Neural cell (in vitro differentiated cells): ENCODE measurements around the gene PRKAG2. TPM values are rescaled to one million over a fixed set of nuclear protein-coding genes. Genes with fewer than 3 reads are reported as not detected.

ENCODE experiments used
- H2AFZ ChIP-seq: fragments of 200-600, 300-800 bp; sonication (generic), shearing (Covaris generic); 2 replicates; pipeline ENCODE4 v1.6.0; 2014; ENCODE audit warnings: low read depth, mild to moderate bottlenecking, antibody characterized with exemption, low read length, moderate library complexity
- H3F3A ChIP-seq: fragments of 200-600 bp; shearing (Covaris generic); 2 replicates; pipeline ENCODE4 v1.6.1; 2016; ENCODE audit warnings: mild to moderate bottlenecking, moderate library complexity, mixed read lengths, antibody characterized with exemption, low read length; ENCODE audit not compliant: insufficient read depth, poor library complexity, severe bottlenecking
- H3K27ac ChIP-seq: fragments of 200-600, 300-800 bp; sonication (generic), shearing (Covaris generic); 2 replicates; pipeline ENCODE4 v1.5.1; 2014; ENCODE audit warnings: mild to moderate bottlenecking, low read length, moderate library complexity
- H3K27me3 ChIP-seq: fragments of 300-800, 200-600 bp; sonication (generic), shearing (Covaris generic); 2 replicates; pipeline ENCODE4 v1.6.0; 2014; ENCODE audit warnings: mild to moderate bottlenecking, low read depth, low read length, moderate library complexity; ENCODE audit not compliant: insufficient read depth
- H3K36me3 ChIP-seq: fragments of 300-800, 200-600 bp; sonication (generic), shearing (Covaris generic); 2 replicates; pipeline ENCODE4 v1.5.1; 2014; ENCODE audit warnings: mild to moderate bottlenecking, antibody characterized with exemption, low read length, moderate library complexity; ENCODE audit not compliant: insufficient read depth
- H3K4me2 ChIP-seq: fragments of 300-800, 200-600 bp; sonication (generic), shearing (Covaris generic); 2 replicates; pipeline ENCODE4 v1.6.0; 2014; ENCODE audit warnings: mild to moderate bottlenecking, low read length
- H3K4me3 ChIP-seq: fragments of 300-800, 200-600 bp; sonication (generic), shearing (Covaris generic); 2 replicates; pipeline ENCODE4 v1.5.1; 2014; ENCODE audit warnings: mild to moderate bottlenecking, low read length, moderate library complexity
- H3K79me2 ChIP-seq: fragments of 200-600 bp; shearing (Covaris generic); replicated peaks from 2 replicates; pipeline ENCODE4 v1.6.0; 2014; ENCODE audit warnings: mild to moderate bottlenecking, low read length, moderate library complexity; ENCODE audit not compliant: insufficient read depth
- H3K9ac ChIP-seq: fragments of 300-800, 200-600 bp; sonication (generic), shearing (Covaris generic); 2 replicates; pipeline ENCODE4 v1.6.1; 2016; ENCODE audit warnings: mild to moderate bottlenecking, low read length, mixed read lengths
- H3K9me2 ChIP-seq: fragments of 200-600 bp; shearing (Covaris generic); 2 replicates; pipeline ENCODE4 v1.6.1; 2016; ENCODE audit warnings: mild to moderate bottlenecking, low read length, mixed read lengths; ENCODE audit not compliant: insufficient read depth
- H3K9me3 ChIP-seq: fragments of 200-600, 300-800 bp; sonication (generic), shearing (Covaris generic); 2 replicates; pipeline ENCODE4 v1.6.1; 2016; ENCODE audit warnings: mild to moderate bottlenecking, mixed run types, low read length, moderate library complexity, mixed read lengths
- H4K20me1 ChIP-seq: fragments of 200-600 bp; shearing (Covaris generic); 2 replicates; pipeline ENCODE4 v1.6.1; 2016; ENCODE audit warnings: mild to moderate bottlenecking, mixed run types; ENCODE audit not compliant: insufficient read depth
- CTCF ChIP-seq: fragments of 450-650 bp; IDR thresholded peaks from 2 replicates; pipeline ENCODE4 v1.5.1; 2014; ENCODE audit warnings: antibody characterized with exemption, mild to moderate bottlenecking, moderate library complexity; ENCODE audit not compliant: poor library complexity, severe bottlenecking
- EP300 ChIP-seq: fragments of 450-650 bp; conservative IDR thresholded peaks from 2 replicates; pipeline ENCODE4 v1.6.1; 2014; ENCODE audit warnings: antibody characterized with exemption, mild to moderate bottlenecking, moderate library complexity; ENCODE audit not compliant: poor library complexity, severe bottlenecking
- EZH2 ChIP-seq: fragments of 200-600, 300-800 bp; shearing (Covaris generic), sonication (generic); IDR thresholded peaks from 2 replicates; pipeline ENCODE4 v1.6.1; 2014; ENCODE audit warnings: antibody characterized with exemption, low read length, borderline replicate concordance, mild to moderate bottlenecking; ENCODE audit not compliant: insufficient read depth, poor library complexity, severe bottlenecking
- MXI1 ChIP-seq: fragments of 450-650 bp; conservative IDR thresholded peaks from 2 replicates; pipeline ENCODE4 v1.6.1; 2014; ENCODE audit warnings: antibody characterized with exemption, mild to moderate bottlenecking; ENCODE audit not compliant: poor library complexity, severe bottlenecking
- POLR2AphosphoS5 ChIP-seq: IDR thresholded peaks from 2 replicates; pipeline ENCODE4 v1.6.1; 2012
- RAD21 ChIP-seq: fragments of 450-650 bp; conservative IDR thresholded peaks from 2 replicates; pipeline ENCODE4 v1.6.1; 2014; ENCODE audit warnings: antibody characterized with exemption, mild to moderate bottlenecking, moderate library complexity
- REST ChIP-seq: IDR thresholded peaks from 2 replicates; pipeline ENCODE4 v1.6.1; 2012; ENCODE audit warnings: borderline replicate concordance
- SMC3 ChIP-seq: fragments of 450-650 bp; conservative IDR thresholded peaks from 2 replicates; pipeline ENCODE4 v1.6.1; 2014; ENCODE audit warnings: antibody characterized with exemption, mild to moderate bottlenecking, moderate library complexity; ENCODE audit not compliant: poor library complexity
- TAF1 ChIP-seq: IDR thresholded peaks from 2 replicates; pipeline ENCODE4 v1.6.1; 2012; ENCODE audit warnings: low read depth
- polyA plus RNA-seq: library from polyadenylated mRNA; depleted of rRNA; stranded (reverse); fragments of >200 nt; gene quantifications from 2 replicates; pipeline ENCODE4 v1.2.3, GENCODE V29; 2014

Gene PRKAG2
- polyA plus RNA-seq, 1 donor from 2014 or later = 22.9 TPM

- H3K9ac ChIP-seq = no peak overlapping the region
- no peaks in the 10 kb centered on the region for H3K36me3 ChIP-seq
- TF ChIP-seq POLR2AphosphoS5 = no peak
- no peak for TF ChIP-seq EZH2
- TF ChIP-seq CTCF = no peak
- TF ChIP-seq TAF1 = no peak
- no peak for TF ChIP-seq EP300
- TF ChIP-seq SMC3 = no peak
- TF ChIP-seq MXI1 = no peak
- TF ChIP-seq RAD21 = no peak
- no peak for TF ChIP-seq REST
- H3F3A ChIP-seq = no peaks in the 10 kb centered on the region
- H3K79me2 ChIP-seq = no peaks in the 10 kb centered on the region
- no peaks in the 10 kb centered on the region for H3K9me3 ChIP-seq
- H3K27ac ChIP-seq = no peak overlapping the region
- H4K20me1 ChIP-seq = no peaks in the 10 kb centered on the region
- no peaks in the 10 kb centered on the region for H3K27me3 ChIP-seq
- H3K4me2 ChIP-seq = no peak overlapping the region
- H2AFZ ChIP-seq = no peak overlapping the region
- H3K9me2 ChIP-seq = no peaks in the 10 kb centered on the region
- H3K4me3 ChIP-seq = no peak overlapping the region
Observed at GRCh38 chr7:151707105-151707469, 169.8 kb downstream of the PRKAG2 start.

- no peak for TF ChIP-seq SMC3
- TF ChIP-seq REST = no peak
- no peak for TF ChIP-seq EZH2
- TF ChIP-seq MXI1 = no peak
- no peak for TF ChIP-seq TAF1
- H3K9me3 ChIP-seq = no peaks in the 10 kb centered on the region
- no peaks in the 10 kb centered on the region for H3F3A ChIP-seq
- H3K27me3 ChIP-seq = no peaks in the 10 kb centered on the region
- H3K4me3 ChIP-seq = no peak overlapping the region
- H4K20me1 ChIP-seq = no peaks in the 10 kb centered on the region
- no peaks in the 10 kb centered on the region for H3K36me3 ChIP-seq
- no peak overlapping the region for H2AFZ ChIP-seq
- no peaks in the 10 kb centered on the region for H3K79me2 ChIP-seq
- no peaks in the 10 kb centered on the region for H3K9me2 ChIP-seq
- no peak overlapping the region for H3K27ac ChIP-seq
- no peak overlapping the region for H3K4me2 ChIP-seq
- no peak overlapping the region for H3K9ac ChIP-seq
Observed at GRCh38 chr7:151706277-151707104, 170.4 kb downstream of the PRKAG2 start.
